Body of pancreas (tissue), 4 donors: ENCODE data around the gene MBD6.

Source experiments
- CTCF ChIP-seq, 7 experiments: fragments of 450-650 bp in 4 of 7; fragments of 200-600 bp in 3 of 7; sonication (generic) in 3 of 7; IDR thresholded peaks; one replicate each; pipeline ENCODE4 v1.5.1; 2016 to 2019; ENCODE audit warnings: antibody characterized with exemption in 7 of 7
- POLR2A ChIP-seq, 3 donors: fragments of 450-650 bp; IDR thresholded peaks; one replicate each; pipeline ENCODE4 v1.6.1; 2016; ENCODE audit warnings: antibody characterized with exemption in 3 of 3, mild to moderate bottlenecking in 2 of 3

GRCh38 chr12:57473886-57474285 lies 48.7 kb upstream of the MBD6 start:
- no peak for TF ChIP-seq CTCF (IDR thresholded peaks at IDR 0.05)
- no peak for TF ChIP-seq POLR2A (IDR thresholded peaks at IDR 0.05)
